GM13977 (cell line): Measurements from ENCODE around the gene LNP1.
"Not testable (repeated sequence)": the region's sequence is repeated elsewhere in the genome, so short reads cannot be mapped to it uniquely, and the experiment has no call there.

Experiments used
- DNase-seq: peaks from one replicate; pipeline ENCODE4 v3.0.0; 2012; ENCODE audit warnings: low spot score
- CTCF ChIP-seq: IDR thresholded peaks from 2 replicates; pipeline ENCODE4 v1.5.1; 2012; ENCODE audit warnings: mild to moderate bottlenecking, control low read depth; ENCODE audit not compliant: insufficient read depth; ENCODE audit errors: extremely low read depth, missing control alignments
- in situ Hi-C: fragments of 300-500 bp; cut with MboI; formaldehyde crosslinking; loops from one replicate; pipeline ENCODE4 v1.12.0; 2022; ENCODE audit warnings: low sequenced_read_pairs, low pct_unique_long_range_greater_than_20kb, mixed read lengths, inconsistent platforms; ENCODE audit not compliant: unreplicated experiment

LNP1 gene

GRCh38 chr3:100438623-100438974 is 37.3 kb downstream of the LNP1 start:
- in situ Hi-C loops = no loop called here
- no peak for TF ChIP-seq CTCF
- no peak for DNase-seq

GRCh38 chr3:100440895-100441294 is 39.6 kb downstream of the LNP1 start:
- no peak for DNase-seq
- TF ChIP-seq CTCF = no peak
- in situ Hi-C loops = no loop called here

- in situ Hi-C loops = no loop called here
- no peak for DNase-seq
- no peak for TF ChIP-seq CTCF
These were observed 42.4 kb downstream of the LNP1 start for GRCh38 chr3:100443690-100444089.

GRCh38 chr3:100447067-100447466 is 45.7 kb downstream of the LNP1 start:
- in situ Hi-C loops, DNase-seq: not testable (repeated sequence)

- in situ Hi-C loops = no loop called here
- TF ChIP-seq CTCF = no peak
- DNase-seq = no peak
These were observed 46.7 kb downstream of the LNP1 start for GRCh38 chr3:100448079-100448478.

GRCh38 chr3:100449214-100449613 is 47.9 kb downstream of the LNP1 start:
- in situ Hi-C loops = no loop called here
- DNase-seq = no peak
- no peak for TF ChIP-seq CTCF

GRCh38 chr3:100454677-100455076 is 53.3 kb downstream of the LNP1 start:
- TF ChIP-seq CTCF = no peak
- in situ Hi-C loops = no loop called here
- no peak for DNase-seq
